Liver (tissue), 9 donors: Measurements from ENCODE around the gene MYL4. TPM values are rescaled to one million over a fixed set of nuclear protein-coding genes. Genes with fewer than 3 reads are reported as not detected.

Experiments used
- DNase-seq: peaks from one replicate; pipeline ENCODE4 v3.0.0-alpha.2; 2017; ENCODE audit warnings: low spot score
- H3K27ac ChIP-seq, 2 donors: one replicate each; pipeline ENCODE4 v1.7.0; 2013; ENCODE audit warnings: inconsistent platforms in 2 of 2, low read length in 2 of 2, control low read depth in 1 of 2, low read depth in 1 of 2, mild to moderate bottlenecking in 1 of 2
- H3K27me3 ChIP-seq, 4 donors: one replicate each; pipeline versions ENCODE4 v1.6.1 to v1.7.0; 2013; ENCODE audit warnings: low read length in 3 of 4, inconsistent platforms in 1 of 4, mild to moderate bottlenecking in 1 of 4, moderate library complexity in 1 of 4; ENCODE audit not compliant: control insufficient read depth in 4 of 4, insufficient read depth in 4 of 4
- H3K36me3 ChIP-seq, 4 donors: one replicate each; pipeline versions ENCODE4 v1.6.1 to v1.7.0; 2013; ENCODE audit warnings: low read length in 3 of 4, mild to moderate bottlenecking in 3 of 4, low read depth in 1 of 4, moderate library complexity in 1 of 4; ENCODE audit not compliant: control insufficient read depth in 4 of 4, insufficient read depth in 3 of 4
- H3K4me1 ChIP-seq, 4 donors: one replicate each; pipeline versions ENCODE4 v1.6.1 to v1.7.0; 2013; ENCODE audit warnings: low read length in 3 of 4, mild to moderate bottlenecking in 3 of 4, moderate library complexity in 1 of 4; ENCODE audit not compliant: control insufficient read depth in 4 of 4, insufficient read depth in 4 of 4
- H3K4me3 ChIP-seq, 3 donors: one replicate each; pipeline versions ENCODE4 v1.6.1 to v1.7.0; 2013; ENCODE audit warnings: low read length in 3 of 3, control low read depth in 1 of 3, low read depth in 1 of 3, mild to moderate bottlenecking in 1 of 3
- H3K9ac ChIP-seq, 2 donors: one replicate each; pipeline ENCODE4 v1.7.0; 2013; ENCODE audit warnings: low read length in 2 of 2, mild to moderate bottlenecking in 2 of 2, moderate library complexity in 2 of 2, control low read depth in 1 of 2, low read depth in 1 of 2
- H3K9me3 ChIP-seq, 4 donors: one replicate each; pipeline versions ENCODE4 v1.6.1 to v1.7.0; 2013; ENCODE audit warnings: low read length in 3 of 4; ENCODE audit not compliant: control insufficient read depth in 4 of 4
- ATF3 ChIP-seq: IDR thresholded peaks from 2 replicates; pipeline ENCODE4 v1.6.1; 2016; ENCODE audit warnings: antibody characterized with exemption
- EGR1 ChIP-seq, 2 donors: IDR thresholded peaks; 2 replicates each; pipeline ENCODE4 v1.6.1; 2016 to 2018; ENCODE audit warnings: antibody characterized with exemption in 2 of 2, low read depth in 2 of 2
- FOXA1 ChIP-seq: IDR thresholded peaks from 2 replicates; pipeline ENCODE4 v1.6.1; 2016; ENCODE audit warnings: antibody characterized with exemption
- FOXA2 ChIP-seq: IDR thresholded peaks from 2 replicates; pipeline ENCODE4 v1.6.1; 2016; ENCODE audit warnings: antibody characterized with exemption
- GABPA ChIP-seq, 2 donors: IDR thresholded peaks in 1 of 2; conservative IDR thresholded peaks in 1 of 2; 2 replicates each; pipeline ENCODE4 v1.6.1; 2016; ENCODE audit warnings: antibody characterized with exemption in 2 of 2, mild to moderate bottlenecking in 1 of 2, moderate library complexity in 1 of 2
- JUND ChIP-seq, 2 donors: IDR thresholded peaks; 2 replicates each; pipeline ENCODE4 v1.6.1; 2016; ENCODE audit warnings: antibody characterized with exemption in 2 of 2
- MAX ChIP-seq: IDR thresholded peaks from 2 replicates; pipeline ENCODE4 v1.6.1; 2016; ENCODE audit warnings: antibody characterized with exemption
- NR2F2 ChIP-seq: IDR thresholded peaks from 2 replicates; pipeline ENCODE4 v1.6.1; 2016; ENCODE audit warnings: antibody characterized with exemption
- RAD21 ChIP-seq, 2 donors: IDR thresholded peaks; 2 replicates each; pipeline ENCODE4 v1.6.1; 2016; ENCODE audit warnings: antibody characterized with exemption in 2 of 2, mild to moderate bottlenecking in 2 of 2
- TAF1 ChIP-seq: conservative IDR thresholded peaks from 2 replicates; pipeline ENCODE4 v1.6.1; 2016; ENCODE audit warnings: antibody characterized with exemption, mild to moderate bottlenecking
- YY1 ChIP-seq: IDR thresholded peaks from 2 replicates; pipeline ENCODE4 v1.6.1; 2016; ENCODE audit warnings: antibody characterized with exemption, mild to moderate bottlenecking
- ZBTB33 ChIP-seq: IDR thresholded peaks from 2 replicates; pipeline ENCODE4 v1.6.1; 2016; ENCODE audit warnings: antibody characterized with exemption
- WGBS: extraction: QIAGEN DNeasy Blood & Tissue Kit; methylation state at CpG from one replicate; pipeline ENCODE4 v1.1.7; 2013; 5-methylcytosine and 5-hydroxymethylcytosine counted together
- polyA plus RNA-seq, 2 donors: library from polyadenylated mRNA; stranded (reverse) in 1 of 2; unstranded in 1 of 2; fragments of 200-250 nt in 1 of 2; fragments of >200 nt in 1 of 2; fragmentation: Nextera tagmentation in 1 of 2; extraction: Ambion mirVana in 1 of 2; gene quantifications; one replicate each; pipeline versions ENCODE4 v1.2.1 to v1.2.3, GENCODE V29; 2013 to 2015
- total RNA-seq, 2 donors: library from RNA; depleted of rRNA; stranded (reverse); fragments of >200 nt; gene quantifications; one replicate each; pipeline ENCODE4 v1.2.3, GENCODE V29; 2014
- donor health status: healthy.
- donor health status: healthy.
- donor health status: healthy.
- donor health status: healthy.
- donor health status: healthy.

Gene MYL4
- total and polyA plus RNA-seq, 4 donors = 0.19 to 215 (median 0.22) TPM; not detected in 1

- Histone ChIP-seq H3K9me3 (no peaks in the 10 kb centered on the region), H3K36me3 (no peaks in the 10 kb centered on the region), H3K27me3 (no peaks in the 10 kb centered on the region), H3K4me3 (no peak overlapping the region), H3K27ac (peak overlapping the region; percentile 65 to 69), H3K4me1 (peaks cover 3 to 26% (median 12%) of the 10 kb centered on the region in 4 donors), H3K9ac (no peak overlapping the region)
- 98% methylated on average over 2 of the region's 2 CpGs for WGBS
- no peak for DNase-seq
- TF ChIP-seq RAD21 (IDR thresholded peaks at IDR 0.05) (no peak), JUND (IDR thresholded peaks at IDR 0.05) (no peak), TAF1 (no peak), ZBTB33 (no peak), FOXA2 (no peak), MAX (no peak), YY1 (no peak), FOXA1 (no peak), ATF3 (no peak), EGR1 (IDR thresholded peaks at IDR 0.05; ENCODE audit: low read depth in 2 of 2) (no peak), NR2F2 (no peak)
Measured at GRCh38 chr17:47225911-47226688, 17.0 kb downstream of the MYL4 start.

GRCh38 chr17:47227862-47228261 is 18.7 kb downstream of the MYL4 start:
- Histone ChIP-seq H3K27ac (no peak overlapping the region), H3K27me3 (no peaks in the 10 kb centered on the region), H3K9ac (no peak overlapping the region), H3K36me3 (no peaks in the 10 kb centered on the region), H3K9me3 (no peaks in the 10 kb centered on the region), H3K4me3 (no peak overlapping the region), H3K4me1 (peaks cover 3 to 30% (median 17%) of the 10 kb centered on the region in 4 donors)
- TF ChIP-seq YY1 (no peak), GABPA (IDR thresholded peaks at IDR 0.05 in 1 of 2, conservative IDR thresholded peaks at IDR 0.05 in 1 of 2) (no peak), ZBTB33 (no peak), TAF1 (no peak)
- DNase-seq = no peak
- WGBS = 95% methylated on average over 2 of the region's 2 CpGs
